Stomach (tissue), 9 donors: ENCODE data around the gene KIR2DL1. TPM values are rescaled to one million over a fixed set of nuclear protein-coding genes. Genes with fewer than 3 reads are reported as not detected.
"Not testable (repeated sequence)": the region's sequence is repeated elsewhere in the genome, so short reads cannot be mapped to it uniquely, and the experiment has no call there.

Experiments
- DNase-seq, 2 donors: peaks; one replicate each; pipeline versions ENCODE4 v3.0.0 to v3.0.0-alpha.2; 2013 to 2019
- H3K27ac ChIP-seq, 5 donors: fragments of 200-600 bp in 4 of 5; sonication (generic) in 4 of 5; one replicate each; pipeline ENCODE4 v1.5.1; 2013 to 2019; ENCODE audit warnings: mild to moderate bottlenecking in 1 of 5, moderate library complexity in 1 of 5
- H3K27me3 ChIP-seq, 3 donors: fragments of 200-600 bp; sonication (generic); one replicate each; pipeline ENCODE4 v1.5.1; 2017 to 2019; ENCODE audit warnings: mixed run types in 1 of 3
- H3K36me3 ChIP-seq, 4 donors: fragments of 200-600 bp; sonication (generic); 1 replicate in 3 of 4; 2 replicates in 1 of 4; pipeline ENCODE4 v1.5.1; 2016 to 2019
- H3K4me1 ChIP-seq, 4 donors: fragments of 200-600 bp; sonication (generic); one replicate each; pipeline ENCODE4 v1.5.1; 2016 to 2019
- H3K4me3 ChIP-seq, 4 donors: fragments of 200-600 bp; sonication (generic) in 3 of 4; one replicate each; pipeline ENCODE4 v1.5.1; 2016 to 2019; ENCODE audit warnings: mild to moderate bottlenecking in 1 of 4
- H3K9me3 ChIP-seq, 4 donors: fragments of 200-600 bp; sonication (generic); one replicate each; pipeline ENCODE4 v1.5.1; 2016 to 2019
- CTCF ChIP-seq, 7 experiments: fragments of 450-650 bp in 4 of 7; fragments of 200-600 bp in 3 of 7; sonication (generic) in 3 of 7; IDR thresholded peaks; one replicate each; pipeline ENCODE4 v1.5.1; 2016 to 2019; ENCODE audit warnings: antibody characterized with exemption in 7 of 7, control low read depth in 2 of 7, mild to moderate bottlenecking in 1 of 7
- EP300 ChIP-seq: sonication (generic); formaldehyde crosslinking; IDR thresholded peaks from one replicate; pipeline ENCODE4 v1.6.1; 2017; ENCODE audit warnings: antibody characterized with exemption
- POLR2A ChIP-seq, 4 donors: fragments of 450-650 bp; IDR thresholded peaks; one replicate each; pipeline ENCODE4 v1.6.1; 2016; ENCODE audit warnings: antibody characterized with exemption in 4 of 4, control low read depth in 2 of 4, mild to moderate bottlenecking in 1 of 4, moderate library complexity in 1 of 4
- POLR2AphosphoS5 ChIP-seq, 3 donors: sonication (generic); formaldehyde crosslinking; IDR thresholded peaks; one replicate each; pipeline ENCODE4 v1.6.1; 2016; ENCODE audit warnings: antibody characterized with exemption in 3 of 3
- WGBS, 5 donors: extraction: QIAGEN DNeasy Blood & Tissue Kit in 3 of 5; methylation state at CpG; one replicate each; pipeline versions ENCODE4 v1.1.5 to v1.1.7; 2013 to 2018; 5-methylcytosine and 5-hydroxymethylcytosine counted together
- intact Hi-C: fragments of 100-400 bp; cut with DNase I; formaldehyde crosslinking; loops from one replicate; pipeline ENCODE4 v1.15.1; 2023; ENCODE audit warnings: low total_unique reads
- polyA plus RNA-seq, 3 donors: library from polyadenylated mRNA; stranded (reverse); fragments of 200-250 nt; gene quantifications; one replicate each; pipeline ENCODE4 v1.2.3, GENCODE V29; 2013
- total RNA-seq, 5 donors: library from RNA; depleted of rRNA; stranded (reverse); fragments of >200 nt; gene quantifications; one replicate each; pipeline versions ENCODE4 v1.1.0 to v1.2.3, GENCODE V29; 2014 to 2016
- donor health status: healthy with polysubstance abuse.
- donor health status: Bipolar disorder and iron deficiency.
- donor health status: healthy.

The KIR2DL1 gene
- total and polyA plus RNA-seq, 8 donors = not detected

- Histone ChIP-seq H3K4me3 (no peak overlapping the region), H3K4me1 (no peaks in the 10 kb centered on the region), H3K27me3 (peaks cover 0 to 19% (median 4%) of the 10 kb centered on the region in 3 donors), H3K36me3 (no peaks in the 10 kb centered on the region), H3K9me3 (peaks cover 0 to 8% (median 3%) of the 10 kb centered on the region in 4 donors), H3K27ac (no peak overlapping the region)
- intact Hi-C loops = no loop called here
- TF ChIP-seq EP300 = no peak
- no peak for TF ChIP-seq CTCF (IDR thresholded peaks at IDR 0.05)
- TF ChIP-seq POLR2AphosphoS5 (IDR thresholded peaks at IDR 0.05) = no peak
- TF ChIP-seq POLR2A (IDR thresholded peaks at IDR 0.05) = no peak
- WGBS, 5 donors = 59 to 77% (median 66%) methylated on average over 2 of the region's 2 CpGs
- no peak for DNase-seq
These were observed 36.9 kb downstream of the KIR2DL1 start for GRCh38 chr19:54806516-54806838.

- H3K4me3 ChIP-seq, DNase-seq, H3K27me3 ChIP-seq, intact Hi-C loops, H3K27ac ChIP-seq, H3K4me1 ChIP-seq, H3K36me3 ChIP-seq: not testable (repeated sequence)
- WGBS, 5 donors = 62 to 69% (median 65%) methylated on average over 3 of the region's 3 CpGs
- H3K9me3 ChIP-seq = peaks cover 0 to 17% (median 11%) of the 10 kb centered on the region in 4 donors
These were observed 45.0 kb downstream of the KIR2DL1 start for GRCh38 chr19:54814571-54814970.

DNA sequence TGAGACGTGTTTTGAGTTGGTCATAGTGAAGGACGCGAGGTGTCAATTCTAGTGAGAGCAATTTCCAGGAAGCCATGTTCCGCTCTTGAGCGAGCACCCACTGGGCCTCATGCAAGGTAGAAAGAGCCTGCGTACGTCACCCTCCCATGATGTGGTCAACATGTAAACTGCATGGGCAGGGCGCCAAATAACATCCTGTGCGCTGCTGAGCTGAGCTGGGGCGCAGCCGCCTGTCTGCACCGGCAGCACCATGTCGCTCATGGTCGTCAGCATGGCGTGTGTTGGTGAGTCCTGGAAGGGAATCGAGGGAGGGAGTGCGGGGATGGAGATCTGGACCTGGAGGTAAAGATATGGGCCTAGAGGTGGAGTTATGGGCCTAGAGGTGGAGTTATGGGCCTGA is 46.7 kb downstream of the KIR2DL1 start, which contains the start of gene KIR3DL1:
Gene KIR3DL1, plus strand, starts transcription at position 218 of the 400 bp plus-strand sequence.
- H3K4me1 ChIP-seq, H3K27me3 ChIP-seq, H3K36me3 ChIP-seq, H3K27ac ChIP-seq, DNase-seq, H3K4me3 ChIP-seq, intact Hi-C loops: not testable (repeated sequence)
- H3K9me3 ChIP-seq = peaks cover 0 to 14% (median 11%) of the 10 kb centered on the region in 4 donors
- 83 to 95% (median 88%) methylated on average over 12 to 17 of the region's 17 CpGs for WGBS, 5 donors

DNA sequence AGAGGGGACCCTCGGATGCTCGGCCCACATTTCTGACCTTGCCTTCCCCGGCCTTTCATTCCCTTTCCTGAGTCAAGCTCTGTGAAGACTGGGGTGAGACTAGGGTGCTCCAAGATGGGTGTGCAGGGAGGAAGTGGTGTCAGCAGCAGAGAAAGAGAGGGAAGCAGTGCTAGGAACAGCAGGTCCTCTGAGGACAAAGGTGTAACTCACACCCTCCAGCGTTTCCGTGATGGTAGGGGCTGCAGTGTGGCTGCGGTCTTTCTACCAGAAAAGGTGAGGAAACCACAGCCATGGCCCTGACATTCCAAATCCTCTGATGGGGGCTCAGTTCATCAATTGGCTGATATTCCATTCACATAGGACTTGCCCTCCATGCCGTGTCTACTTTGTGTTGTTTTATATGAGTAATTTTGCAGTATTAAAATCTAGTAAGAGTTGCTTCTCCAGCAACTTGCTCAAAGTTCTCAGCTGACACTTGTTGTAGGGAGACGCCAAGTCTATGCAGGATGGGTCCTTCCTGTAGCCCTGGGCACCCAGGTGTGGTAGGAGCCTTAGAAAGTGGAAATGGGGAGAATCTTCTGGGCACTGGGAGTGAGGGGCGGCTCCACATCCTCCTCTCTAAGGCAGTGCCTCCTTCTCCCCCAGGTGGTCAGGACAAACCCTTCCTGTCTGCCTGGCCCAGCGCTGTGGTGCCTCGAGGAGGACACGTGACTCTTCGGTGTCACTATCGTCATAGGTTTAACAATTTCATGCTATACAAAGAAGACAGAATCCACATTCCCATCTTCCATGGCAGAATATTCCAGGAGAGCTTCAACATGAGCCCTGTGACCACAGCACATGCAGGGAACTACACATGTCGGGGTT is 48.3 kb downstream of the KIR2DL1 start:
- Histone ChIP-seq H3K4me3 (no peak overlapping the region), H3K36me3 (no peaks in the 10 kb centered on the region), H3K27me3 (no peaks in the 10 kb centered on the region), H3K9me3 (no peaks in the 10 kb centered on the region), H3K27ac (no peak overlapping the region), H3K4me1 (no peaks in the 10 kb centered on the region)
- 71 to 85% (median 84%) methylated on average over 15 of the region's 15 CpGs for WGBS, 5 donors
- intact Hi-C loops = no loop called here
- DNase-seq = no peak
- no peak for TF ChIP-seq POLR2A (IDR thresholded peaks at IDR 0.05)
- no peak for TF ChIP-seq CTCF (IDR thresholded peaks at IDR 0.05)
- no peak for TF ChIP-seq POLR2AphosphoS5 (IDR thresholded peaks at IDR 0.05)
- TF ChIP-seq EP300 = no peak

GRCh38 chr19:54824416-54824815 is 54.8 kb downstream of the KIR2DL1 start:
- H3K36me3 ChIP-seq, H3K4me1 ChIP-seq, H3K27ac ChIP-seq, intact Hi-C loops, H3K9me3 ChIP-seq, DNase-seq, H3K4me3 ChIP-seq, H3K27me3 ChIP-seq: not testable (repeated sequence)
- 69 to 82% (median 70%) methylated on average over 4 of the region's 4 CpGs for WGBS, 5 donors

DNA sequence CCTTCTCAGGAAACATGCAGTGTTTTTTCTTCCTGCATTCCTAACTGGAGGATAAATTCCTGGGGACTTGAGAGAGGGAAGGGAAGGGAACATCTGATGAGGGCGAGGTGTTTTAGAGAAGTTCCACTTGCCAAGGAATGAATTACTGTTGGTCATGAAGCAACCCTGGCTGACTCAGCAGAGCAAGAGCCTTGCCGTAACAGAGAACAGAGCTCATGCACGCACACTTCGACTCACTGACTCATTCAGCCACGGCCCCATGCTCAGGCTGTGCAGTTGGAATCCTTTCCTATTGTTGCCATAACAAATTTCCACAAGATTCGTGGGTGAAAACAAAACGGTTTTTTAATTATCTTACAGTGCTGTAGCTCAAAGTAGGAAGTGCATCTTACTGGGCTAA is 55.7 kb downstream of the KIR2DL1 start:
- DNase-seq, H3K36me3 ChIP-seq, H3K4me1 ChIP-seq, H3K27ac ChIP-seq, intact Hi-C loops, H3K27me3 ChIP-seq, H3K9me3 ChIP-seq, H3K4me3 ChIP-seq: not testable (repeated sequence)
- WGBS, 5 donors = 52 to 69% (median 60%) methylated on average over 7 of the region's 7 CpGs

- H3K27me3 ChIP-seq, H3K4me1 ChIP-seq, intact Hi-C loops, H3K36me3 ChIP-seq, H3K27ac ChIP-seq, H3K9me3 ChIP-seq, DNase-seq, H3K4me3 ChIP-seq: not testable (repeated sequence)
- 62 to 74% (median 72%) methylated on average over 7 to 8 of the region's 8 CpGs for WGBS, 5 donors
These were observed 58.5 kb downstream of the KIR2DL1 start for GRCh38 chr19:54828064-54828463.

DNA sequence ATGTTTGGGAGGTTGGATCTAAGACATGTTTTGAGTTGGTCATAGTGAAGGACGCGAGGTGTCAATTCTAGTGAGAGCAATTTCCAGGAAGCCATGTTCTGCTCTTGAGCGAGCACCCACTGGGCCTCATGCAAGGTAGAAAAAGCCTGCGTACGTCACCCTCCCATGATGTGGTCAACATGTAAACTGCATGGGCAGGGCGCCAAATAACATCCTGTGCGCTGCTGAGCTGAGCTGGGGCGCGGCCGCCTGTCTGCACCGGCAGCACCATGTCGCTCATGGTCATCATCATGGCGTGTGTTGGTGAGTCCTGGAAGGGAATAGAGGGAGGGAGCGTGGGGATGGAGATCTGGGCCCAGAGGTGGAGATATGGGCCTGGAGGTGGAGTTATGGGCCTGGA is 62.9 kb downstream of the KIR2DL1 start, which contains the start of gene KIR2DS4:
Gene KIR2DS4, plus strand, starts transcription at position 181 of the 400 bp plus-strand sequence.
- H3K4me1 ChIP-seq, H3K27me3 ChIP-seq, H3K9me3 ChIP-seq, H3K36me3 ChIP-seq, DNase-seq, intact Hi-C loops, H3K27ac ChIP-seq, H3K4me3 ChIP-seq: not testable (repeated sequence)
- WGBS, 5 donors = 83 to 94% (median 84%) methylated on average over 14 of the region's 14 CpGs
